G401.6 (cell line): Measurements from ENCODE around the gene CTPS2.

Experiments
- FAIRE-seq: peaks from 2 replicates; lab custom pipeline; 2012; peaks lifted over from hg19 to GRCh38; lab: Jason Lieb, UNC

CTPS2 gene

GRCh38 chrX:16559206-16559619 is 153.3 kb downstream of the CTPS2 start:
- FAIRE-seq, result no peak

- FAIRE-seq, result no peak
Observed at GRCh38 chrX:16558489-16558888, 154.0 kb downstream of the CTPS2 start.

GRCh38 chrX:16552546-16552945 is 159.9 kb downstream of the CTPS2 start:
- FAIRE-seq, result no peak

DNA sequence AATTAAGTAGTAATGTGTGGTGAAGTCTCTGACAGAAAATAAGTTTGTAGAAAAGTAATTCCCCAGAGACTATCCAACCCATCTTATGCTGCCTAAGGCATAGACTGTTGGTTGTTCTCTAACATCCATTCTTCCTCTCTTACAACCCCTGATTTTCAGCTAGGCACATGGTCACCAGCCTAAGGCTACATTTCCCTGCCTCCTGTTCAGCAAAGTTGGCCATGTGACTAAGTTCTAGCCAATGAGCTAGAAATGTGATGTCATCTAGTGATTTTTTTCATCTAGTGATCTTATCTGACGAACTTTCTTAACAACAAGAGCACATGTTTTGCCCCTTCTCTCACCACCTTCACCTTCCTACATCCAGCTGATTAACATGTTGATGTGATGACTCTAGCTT is 164.8 kb downstream of the CTPS2 start:
- FAIRE-seq, result no peak

DNA sequence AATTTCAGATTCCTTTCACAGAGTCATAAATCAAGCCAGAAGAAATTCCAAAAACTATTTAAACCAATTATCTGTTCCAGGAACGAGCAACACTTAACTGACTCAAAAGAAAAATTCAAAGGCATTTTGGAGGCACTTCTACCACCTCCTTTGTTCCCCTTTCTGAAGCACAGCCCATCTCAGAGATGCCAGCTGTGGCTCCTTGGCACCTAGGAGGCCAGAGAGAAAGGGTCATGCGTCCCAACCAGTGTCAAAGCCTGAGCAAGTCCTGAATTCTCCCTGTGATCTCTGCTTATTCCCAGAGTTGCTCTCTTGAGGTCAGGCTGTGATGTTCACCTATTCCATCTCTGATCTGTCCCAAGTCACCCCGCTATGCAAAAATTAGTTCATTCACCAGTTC is 167.5 kb downstream of the CTPS2 start:
- no peak for FAIRE-seq
